Skeletal muscle cell (primary cell): ENCODE results near the gene PAX6.

Source experiments
- DNase-seq: peaks from one replicate; pipeline ENCODE4 v3.0.0-alpha.2; 2010; ENCODE audit warnings: low read depth
- H3K4me3 ChIP-seq: 2 replicates; pipeline ENCODE4 v1.5.1; 2011; ENCODE audit warnings: low read depth, mild to moderate bottlenecking, control low read depth, low read length, moderate library complexity

PAX6 gene

GRCh38 chr11:31810779-31811647 is at the start of gene PAX6:
PAX6 (minus strand) TSS chr11:31811322; CDS start chr11:31806411, 4,911 bp downstream.
- peak within 1 kb of the TSS; percentile 28 for H3K4me3 ChIP-seq
- DNase-seq: no peak

- H3K4me3 ChIP-seq: no peak overlapping the region
- no peak for DNase-seq
These were observed 49.3 kb upstream of the PAX6 start for GRCh38 chr11:31860391-31860790.

- DNase-seq: no peak
- no peak overlapping the region for H3K4me3 ChIP-seq
These were observed 45.1 kb upstream of the PAX6 start for GRCh38 chr11:31856248-31856647.

- no peak overlapping the region for H3K4me3 ChIP-seq
- DNase-seq: no peak
These were observed 44.3 kb upstream of the PAX6 start for GRCh38 chr11:31855466-31855865.

GRCh38 chr11:31850365-31850764 is 39.2 kb upstream of the PAX6 start:
- no peak overlapping the region for H3K4me3 ChIP-seq
- DNase-seq: no peak

GRCh38 chr11:31847761-31848160 is 36.6 kb upstream of the PAX6 start:
- H3K4me3 ChIP-seq: no peak overlapping the region
- DNase-seq: no peak

GRCh38 chr11:31845331-31845730 is 34.2 kb upstream of the PAX6 start:
- no peak overlapping the region for H3K4me3 ChIP-seq
- no peak for DNase-seq

- no peak for DNase-seq
- no peak overlapping the region for H3K4me3 ChIP-seq
These were observed 33.2 kb upstream of the PAX6 start for GRCh38 chr11:31844351-31844750.

- DNase-seq: no peak
- no peak overlapping the region for H3K4me3 ChIP-seq
These were observed 30.3 kb upstream of the PAX6 start for GRCh38 chr11:31841435-31841834.

GRCh38 chr11:31834237-31834636 is 23.1 kb upstream of the PAX6 start:
- no peak for DNase-seq
- no peak overlapping the region for H3K4me3 ChIP-seq

- no peak for DNase-seq
- no peak overlapping the region for H3K4me3 ChIP-seq
These were observed 19.3 kb upstream of the PAX6 start for GRCh38 chr11:31830406-31830805.

GRCh38 chr11:31828217-31828616 is 17.1 kb upstream of the PAX6 start:
- no peak overlapping the region for H3K4me3 ChIP-seq

GRCh38 chr11:31827455-31828206 is 16.5 kb upstream of the PAX6 start:
- no peak overlapping the region for H3K4me3 ChIP-seq
- DNase-seq: no peak

More at GRCh38 chr11:31828217-31828616, 17.1 kb upstream of the PAX6 start:
- DNase-seq: no peak

GRCh38 chr11:31826536-31827438 is 15.7 kb upstream of the PAX6 start:
- DNase-seq: no peak
- no peak overlapping the region for H3K4me3 ChIP-seq

- no peak for DNase-seq
- H3K4me3 ChIP-seq: no peak overlapping the region
These were observed 14.8 kb upstream of the PAX6 start for GRCh38 chr11:31825838-31826484.

GRCh38 chr11:31824879-31825837 is 14.0 kb upstream of the PAX6 start:
- no peak overlapping the region for H3K4me3 ChIP-seq
- DNase-seq: no peak

GRCh38 chr11:31824332-31824878 is 13.3 kb upstream of the PAX6 start:
- no peak for DNase-seq
- H3K4me3 ChIP-seq: no peak overlapping the region
